Measurements from ENCODE around the gene KDM2A. TPM values are rescaled to one million over a fixed set of nuclear protein-coding genes. Genes with fewer than 3 reads are reported as not detected.

KDM2A gene
- total and polyA plus RNA-seq, 2 of the 13 experiments (the other 11 are each of a cell fraction or from before 2014, with no cell fraction given) = 31.3 to 31.4 TPM

DNA sequence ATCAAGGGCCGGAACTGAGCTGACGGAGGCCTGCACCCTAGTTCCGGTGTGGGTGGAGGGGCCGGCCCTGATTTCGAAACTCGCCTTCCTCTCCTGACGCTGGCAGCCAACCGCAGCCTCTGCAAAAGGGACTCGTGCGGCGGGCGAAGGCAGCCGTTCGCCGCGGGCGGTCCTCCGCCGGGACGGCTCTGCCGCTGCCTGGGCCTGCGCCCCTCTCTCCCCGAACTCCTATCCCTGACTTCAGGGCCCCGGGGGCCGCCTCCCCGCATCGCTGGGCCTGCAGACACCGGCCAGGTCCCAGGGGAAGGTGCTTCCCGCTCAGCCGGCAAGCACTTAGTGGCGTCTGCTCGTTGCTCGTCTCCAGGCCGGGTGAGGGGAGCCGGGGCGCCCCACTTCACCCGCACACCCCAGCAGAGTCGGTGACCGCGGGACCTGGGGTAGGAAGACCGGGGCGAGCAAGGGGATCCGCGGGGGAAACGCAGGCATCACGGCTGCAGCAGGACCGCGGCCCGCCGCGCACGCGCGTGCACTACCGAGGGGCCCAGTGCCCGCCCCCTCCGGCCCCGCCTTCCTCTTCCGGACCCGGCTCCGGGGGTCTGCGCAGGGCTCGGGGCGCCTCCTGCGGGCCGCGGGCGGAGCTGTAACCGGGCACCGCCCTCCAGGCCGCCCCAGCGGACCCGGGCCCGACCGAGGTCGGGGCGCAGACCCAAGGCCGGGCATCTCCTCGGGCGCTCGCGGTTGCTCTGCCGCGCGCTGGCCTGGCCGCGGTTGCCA, 169.6 kb downstream of the KDM2A start (continued):
- TF ChIP-seq, protein P1, sequence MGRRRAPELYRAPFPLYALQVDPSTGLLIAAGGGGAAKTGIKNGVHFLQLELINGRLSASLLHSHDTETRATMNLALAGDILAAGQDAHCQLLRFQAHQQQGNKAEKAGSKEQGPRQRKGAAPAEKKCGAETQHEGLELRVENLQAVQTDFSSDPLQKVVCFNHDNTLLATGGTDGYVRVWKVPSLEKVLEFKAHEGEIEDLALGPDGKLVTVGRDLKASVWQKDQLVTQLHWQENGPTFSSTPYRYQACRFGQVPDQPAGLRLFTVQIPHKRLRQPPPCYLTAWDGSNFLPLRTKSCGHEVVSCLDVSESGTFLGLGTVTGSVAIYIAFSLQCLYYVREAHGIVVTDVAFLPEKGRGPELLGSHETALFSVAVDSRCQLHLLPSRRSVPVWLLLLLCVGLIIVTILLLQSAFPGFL (CRISPR knock-in tag; IDR thresholded peaks at IDR 0.05) = peak; percentile 89
- peak; percentile 93; the same call in 1 of the 2 replicates for TF ChIP-seq ARHGAP35 (CRISPR knock-in tag; IDR thresholded peaks at IDR 0.05; ENCODE audit: borderline replicate concordance)
- peak; percentile 87; the same call in 1 of the 2 replicates for TF ChIP-seq ZNF550 (CRISPR knock-in tag; IDR thresholded peaks at IDR 0.05; ENCODE audit: borderline replicate concordance)
- peak; percentile 14 for TF ChIP-seq HNRNPH1 (optimal IDR thresholded peaks at IDR 0.05; ENCODE audit: low read depth, low read length)
- peak; percentile 65 for TF ChIP-seq GFI1 (CRISPR knock-in tag; IDR thresholded peaks at IDR 0.05; ENCODE audit: borderline replicate concordance)
- TF ChIP-seq KMT2B (CRISPR knock-in tag; IDR thresholded peaks at IDR 0.05) = peak; percentile 55; the same call in 1 of the 2 replicates
- no peak for TF ChIP-seq RFX3 (CRISPR knock-in tag; IDR thresholded peaks at IDR 0.05)
- peak; percentile 97; the same call in 1 of the 2 replicates for TF ChIP-seq ZNF567 (CRISPR knock-in tag; IDR thresholded peaks at IDR 0.05; ENCODE audit: borderline replicate concordance)
- TF ChIP-seq JUNB (CRISPR knock-in tag; IDR thresholded peaks at IDR 0.05; ENCODE audit: borderline replicate concordance) = peak; percentile 51; the same call in 1 of the 2 replicates
- TF ChIP-seq, protein P2, sequence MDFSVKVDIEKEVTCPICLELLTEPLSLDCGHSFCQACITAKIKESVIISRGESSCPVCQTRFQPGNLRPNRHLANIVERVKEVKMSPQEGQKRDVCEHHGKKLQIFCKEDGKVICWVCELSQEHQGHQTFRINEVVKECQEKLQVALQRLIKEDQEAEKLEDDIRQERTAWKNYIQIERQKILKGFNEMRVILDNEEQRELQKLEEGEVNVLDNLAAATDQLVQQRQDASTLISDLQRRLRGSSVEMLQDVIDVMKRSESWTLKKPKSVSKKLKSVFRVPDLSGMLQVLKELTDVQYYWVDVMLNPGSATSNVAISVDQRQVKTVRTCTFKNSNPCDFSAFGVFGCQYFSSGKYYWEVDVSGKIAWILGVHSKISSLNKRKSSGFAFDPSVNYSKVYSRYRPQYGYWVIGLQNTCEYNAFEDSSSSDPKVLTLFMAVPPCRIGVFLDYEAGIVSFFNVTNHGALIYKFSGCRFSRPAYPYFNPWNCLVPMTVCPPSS (IDR thresholded peaks at IDR 0.05) = no peak
- TF ChIP-seq ZNF33A (CRISPR knock-in tag; IDR thresholded peaks at IDR 0.05; ENCODE audit: borderline replicate concordance) = no peak
- peak; percentile 92 for TF ChIP-seq KDM2A (CRISPR knock-in tag; IDR thresholded peaks at IDR 0.05; ENCODE audit: borderline replicate concordance, low read depth)
- no peak for TF ChIP-seq MBD4 (IDR thresholded peaks at IDR 0.05; ENCODE audit: borderline replicate concordance, low read length)
- TF ChIP-seq MTF1 (CRISPR knock-in tag; IDR thresholded peaks at IDR 0.05) = no peak
- no peak for TF ChIP-seq RBAK (CRISPR knock-in tag; IDR thresholded peaks at IDR 0.05)
- TF ChIP-seq JUN (CRISPR knock-in tag; IDR thresholded peaks at IDR 0.05) = 0 out of 2 replicates have a peak, but pooled peaks have one; percentile 28
- no peak for TF ChIP-seq HOXA7 (CRISPR knock-in tag; IDR thresholded peaks at IDR 0.05)
- TF ChIP-seq, protein P3, sequence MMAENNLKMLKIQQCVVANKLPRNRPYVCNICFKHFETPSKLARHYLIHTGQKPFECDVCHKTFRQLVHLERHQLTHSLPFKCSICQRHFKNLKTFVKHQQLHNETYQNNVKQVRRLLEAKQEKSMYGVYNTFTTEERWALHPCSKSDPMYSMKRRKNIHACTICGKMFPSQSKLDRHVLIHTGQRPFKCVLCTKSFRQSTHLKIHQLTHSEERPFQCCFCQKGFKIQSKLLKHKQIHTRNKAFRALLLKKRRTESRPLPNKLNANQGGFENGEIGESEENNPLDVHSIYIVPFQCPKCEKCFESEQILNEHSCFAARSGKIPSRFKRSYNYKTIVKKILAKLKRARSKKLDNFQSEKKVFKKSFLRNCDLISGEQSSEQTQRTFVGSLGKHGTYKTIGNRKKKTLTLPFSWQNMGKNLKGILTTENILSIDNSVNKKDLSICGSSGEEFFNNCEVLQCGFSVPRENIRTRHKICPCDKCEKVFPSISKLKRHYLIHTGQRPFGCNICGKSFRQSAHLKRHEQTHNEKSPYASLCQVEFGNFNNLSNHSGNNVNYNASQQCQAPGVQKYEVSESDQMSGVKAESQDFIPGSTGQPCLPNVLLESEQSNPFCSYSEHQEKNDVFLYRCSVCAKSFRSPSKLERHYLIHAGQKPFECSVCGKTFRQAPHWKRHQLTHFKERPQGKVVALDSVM (CRISPR knock-in tag; IDR thresholded peaks at IDR 0.05) = peak; percentile 55; the same call in 1 of the 2 replicates
- no peak for TF ChIP-seq ATRX (CRISPR knock-in tag; IDR thresholded peaks at IDR 0.05; ENCODE audit: borderline replicate concordance)
